HepG2 (cell line): ENCODE results near the gene JPT1. TPM values are rescaled to one million over a fixed set of nuclear protein-coding genes. Genes with fewer than 3 reads are reported as not detected.
A peak's percentile ranks its signal among the peaks of the same experiment; 100 is the strongest.

ENCODE experiments used
- CENPX ChIP-seq: sonication (generic); formaldehyde crosslinking; IDR thresholded peaks from 2 replicates; pipeline ENCODE4 v1.9.0; 2021; ENCODE audit warnings: mild to moderate bottlenecking, missing genetic modification reagents, moderate library complexity
- ELK4 ChIP-seq: sonication (generic); formaldehyde crosslinking; IDR thresholded peaks from 2 replicates; pipeline ENCODE4 v1.9.0; 2021; ENCODE audit warnings: missing genetic modification reagents, borderline replicate concordance
- GTF3A ChIP-seq: sonication (generic); formaldehyde crosslinking; conservative IDR thresholded peaks from 2 replicates; pipeline ENCODE4 v1.4.0; 2020; ENCODE audit warnings: mild to moderate bottlenecking, missing genetic modification reagents
- HNF1A ChIP-seq, 2 experiments: sonication (generic) in 1 of 2; formaldehyde crosslinking in 1 of 2; IDR thresholded peaks; 2 replicates each; pipeline versions ENCODE4 v1.4.0 to v1.6.1; 2016 to 2020; ENCODE audit warnings: borderline replicate concordance in 1 of 2, low read depth in 1 of 2, mild to moderate bottlenecking in 1 of 2, missing genetic modification reagents in 1 of 2
- KLF13 ChIP-seq: sonication (generic); formaldehyde crosslinking; IDR thresholded peaks from 2 replicates; pipeline ENCODE4 v1.4.0; 2020; ENCODE audit warnings: mild to moderate bottlenecking, missing genetic modification reagents
- LRRFIP1 ChIP-seq: sonication (generic); formaldehyde crosslinking; conservative IDR thresholded peaks from 2 replicates; pipeline ENCODE4 v1.4.0; 2020; ENCODE audit warnings: missing genetic modification reagents
- MEIS1 ChIP-seq: sonication (generic); formaldehyde crosslinking; IDR thresholded peaks from 2 replicates; pipeline ENCODE4 v1.9.0; 2021; ENCODE audit warnings: mild to moderate bottlenecking, missing genetic modification reagents, moderate library complexity, borderline replicate concordance
- SALL1 ChIP-seq: sonication (generic); formaldehyde crosslinking; IDR thresholded peaks from 2 replicates; pipeline ENCODE4 v1.8.0; 2022; ENCODE audit warnings: mild to moderate bottlenecking, missing genetic modification reagents
- SMAD1 ChIP-seq: sonication (generic); formaldehyde crosslinking; IDR thresholded peaks from 2 replicates; pipeline ENCODE4 v1.4.0; 2020; ENCODE audit warnings: missing genetic modification reagents, low read depth, mild to moderate bottlenecking, borderline replicate concordance
- ZBTB2 ChIP-seq: sonication (generic); formaldehyde crosslinking; IDR thresholded peaks from 2 replicates; pipeline ENCODE4 v1.8.0; 2022; ENCODE audit warnings: low read depth, missing genetic modification reagents
- ZFP41 ChIP-seq: sonication (generic); formaldehyde crosslinking; IDR thresholded peaks from 2 replicates; pipeline ENCODE4 v1.4.0; 2020; ENCODE audit warnings: mild to moderate bottlenecking, missing genetic modification reagents, borderline replicate concordance
- ZIK1 ChIP-seq: sonication (generic); formaldehyde crosslinking; IDR thresholded peaks from 2 replicates; pipeline ENCODE4 v1.5.0; 2020; ENCODE audit warnings: mild to moderate bottlenecking, low read depth, missing genetic modification reagents, borderline replicate concordance
- ZMAT5 ChIP-seq: sonication (generic); formaldehyde crosslinking; IDR thresholded peaks from 2 replicates; pipeline ENCODE4 v1.5.0; 2020; ENCODE audit warnings: mild to moderate bottlenecking, low read depth, missing genetic modification reagents, borderline replicate concordance
- ZNF20 ChIP-seq: sonication (generic); formaldehyde crosslinking; IDR thresholded peaks from 2 replicates; pipeline ENCODE4 v1.4.0; 2020; ENCODE audit warnings: mild to moderate bottlenecking, moderate library complexity, missing genetic modification reagents
- ZNF260 ChIP-seq: sonication (generic); formaldehyde crosslinking; IDR thresholded peaks from 2 replicates; pipeline ENCODE4 v1.4.0; 2020; ENCODE audit warnings: missing genetic modification reagents, low read depth, mild to moderate bottlenecking, borderline replicate concordance
- ZNF484 ChIP-seq: sonication (generic); formaldehyde crosslinking; IDR thresholded peaks from 2 replicates; pipeline ENCODE4 v1.5.1; 2020; ENCODE audit warnings: mild to moderate bottlenecking, low read depth, missing genetic modification reagents, borderline replicate concordance
- ZNF562 ChIP-seq: sonication (generic); formaldehyde crosslinking; IDR thresholded peaks from 2 replicates; pipeline ENCODE4 v1.8.0; 2022; ENCODE audit warnings: missing genetic modification reagents, borderline replicate concordance
- polyA plus RNA-seq, 8 experiments: library from polyadenylated mRNA; depleted of rRNA in 3 of 8; stranded (reverse) in 7 of 8; unstranded in 1 of 8; fragments of >200 nt; fragmentation: Illumina TruSeq in 4 of 8; extraction: Trizol in 4 of 8; gene quantifications; 2 replicates each; pipeline versions ENCODE4 v1.2.1 to v1.2.3, GENCODE V29; 2011 to 2016; ENCODE audit warnings: low read depth in 4 of 8, missing spikeins in 1 of 8, mixed read lengths in 1 of 8; ENCODE audit not compliant: insufficient read depth in 1 of 8
- total RNA-seq, 5 experiments: library from RNA; depleted of rRNA; stranded (reverse); fragments of >200 nt; fragmentation: Illumina TruSeq; extraction: Trizol; gene quantifications; 2 replicates each; pipeline ENCODE4 v1.2.3, GENCODE V29; 2016; ENCODE audit warnings: low read depth in 1 of 5

JPT1 gene
- total and polyA plus RNA-seq, 2 of the 13 experiments (the other 11 are each of a cell fraction or from before 2014, with no cell fraction given), result 43.3 to 256 TPM

GRCh38 chr17:75109407-75110233 is 44.7 kb downstream of the JPT1 start, which contains the start of gene ARMC7 (continued):
- TF ChIP-seq HNF1A (IDR thresholded peaks at IDR 0.05; ENCODE audit: low read depth) (no peak), HNF1A (CRISPR knock-in tag; IDR thresholded peaks at IDR 0.05; ENCODE audit: borderline replicate concordance) (no peak), ZNF484 (no peak; the same call in 1 of the 2 replicates), ZFP41 (no peak), GTF3A (CRISPR knock-in tag) (no peak), MEIS1 (CRISPR knock-in tag) (0 out of 2 replicates have a peak, but pooled peaks have one; percentile 59), ELK4 (no peak; the same call in 1 of the 2 replicates), ZNF260 (CRISPR knock-in tag) (no peak), ZBTB2 (CRISPR knock-in tag) (peak; percentile 79; the same call in 1 of the 2 replicates), ZNF20 (CRISPR knock-in tag) (no peak), SALL1 (CRISPR knock-in tag) (peak; percentile 76), CENPX (CRISPR knock-in tag) (no peak), KLF13 (CRISPR knock-in tag) (no peak), LRRFIP1 (CRISPR knock-in tag) (no peak), SMAD1 (CRISPR knock-in tag) (no peak; the same call in 1 of the 2 replicates), ZIK1 (no peak; the same call in 1 of the 2 replicates), ZNF562 (CRISPR knock-in tag) (no peak), ZMAT5 (CRISPR knock-in tag) (no peak)
